ENCODE results near the gene ACSL3.

- TF ChIP-seq CTCF (IDR thresholded peaks at IDR 0.05) = no peak
- no peak for TF ChIP-seq EP300 (IDR thresholded peaks at IDR 0.05)
- no peak for TF ChIP-seq POLR2A (IDR thresholded peaks at IDR 0.05)
Observed at GRCh38 chr2:222854773-222855700, 5.8 kb upstream of the ACSL3 start.
